Measurements from ENCODE around the gene NEURL3.
"Not testable (repeated sequence)": the region's sequence is repeated elsewhere in the genome, so short reads cannot be mapped to it uniquely, and the experiment has no call there.

Gene NEURL3, protein sequence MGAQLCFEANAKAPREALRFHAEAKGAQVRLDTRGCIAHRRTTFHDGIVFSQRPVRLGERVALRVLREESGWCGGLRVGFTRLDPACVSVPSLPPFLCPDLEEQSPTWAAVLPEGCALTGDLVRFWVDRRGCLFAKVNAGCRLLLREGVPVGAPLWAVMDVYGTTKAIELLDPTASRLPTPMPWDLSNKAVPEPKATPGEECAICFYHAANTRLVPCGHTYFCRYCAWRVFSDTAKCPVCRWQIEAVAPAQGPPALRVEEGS

GRCh38 chr2:96505231-96505889, at the start of gene NEURL3:
TSS of gene NEURL3 (minus strand) at chr2:96505357. CDS start at chr2:96505286, 71 bp downstream.
- no peak for DNase-seq

DNA sequence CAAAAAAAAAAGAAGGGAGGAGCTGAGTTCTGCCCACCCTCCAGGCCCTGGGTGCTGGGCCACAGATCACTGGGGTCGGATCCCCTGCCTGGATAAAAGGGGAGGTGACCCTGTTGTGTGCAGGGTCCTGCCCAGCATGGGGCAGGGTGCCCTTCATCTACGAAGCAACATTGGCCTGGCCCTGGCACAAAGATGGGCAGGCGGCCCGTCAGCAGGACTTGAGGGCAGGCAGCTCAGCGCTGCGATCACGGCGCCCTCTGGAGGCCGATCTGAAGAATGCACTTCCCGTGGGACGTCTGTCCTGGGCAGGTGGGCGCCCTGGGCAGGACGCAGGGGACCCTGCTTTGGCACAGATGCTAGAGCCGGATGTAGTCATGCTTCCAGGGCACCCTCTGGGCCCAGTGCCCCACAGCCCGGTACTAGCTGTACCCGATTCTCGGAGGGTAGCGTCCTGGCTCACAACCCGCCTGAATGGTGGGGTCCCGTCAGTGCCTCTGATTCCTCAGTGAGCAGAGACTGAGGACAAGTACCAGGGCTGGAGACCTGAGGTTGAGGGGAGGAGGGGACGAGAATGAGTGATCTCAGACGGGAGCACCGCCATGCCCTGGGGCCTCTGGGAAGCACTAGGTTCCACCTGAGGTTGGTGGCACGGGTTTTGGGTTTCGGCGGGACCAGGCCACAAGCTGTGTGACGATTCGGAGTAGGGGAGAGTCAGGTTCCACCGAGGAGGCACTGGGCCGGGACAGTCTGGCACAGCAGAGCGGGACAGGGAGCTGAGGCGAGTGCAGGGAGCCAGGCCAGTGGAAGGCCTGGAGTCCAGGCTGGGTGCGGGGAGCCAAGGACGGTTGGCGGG, 49.4 kb upstream of the NEURL3 start:
- DNase-seq, result peak; percentile 27

DNA sequence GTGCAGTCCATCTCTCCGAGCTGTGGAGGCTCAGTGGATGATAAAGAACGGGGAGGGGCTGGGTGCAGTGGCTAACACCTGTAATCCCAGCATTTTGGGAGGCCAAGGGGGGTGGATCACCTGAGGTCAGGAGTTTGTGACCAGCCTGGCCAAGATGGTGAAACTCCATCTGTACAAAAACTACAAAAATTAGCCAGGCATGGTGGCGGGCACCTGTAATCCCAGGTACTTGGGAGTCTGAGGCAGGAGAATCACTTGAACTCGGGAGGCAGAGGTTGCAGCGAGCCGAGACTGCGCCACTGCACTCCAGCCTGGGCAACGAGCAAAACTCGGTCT, 48.8 kb upstream of the NEURL3 start:
- DNase-seq, result not testable (repeated sequence)

DNA sequence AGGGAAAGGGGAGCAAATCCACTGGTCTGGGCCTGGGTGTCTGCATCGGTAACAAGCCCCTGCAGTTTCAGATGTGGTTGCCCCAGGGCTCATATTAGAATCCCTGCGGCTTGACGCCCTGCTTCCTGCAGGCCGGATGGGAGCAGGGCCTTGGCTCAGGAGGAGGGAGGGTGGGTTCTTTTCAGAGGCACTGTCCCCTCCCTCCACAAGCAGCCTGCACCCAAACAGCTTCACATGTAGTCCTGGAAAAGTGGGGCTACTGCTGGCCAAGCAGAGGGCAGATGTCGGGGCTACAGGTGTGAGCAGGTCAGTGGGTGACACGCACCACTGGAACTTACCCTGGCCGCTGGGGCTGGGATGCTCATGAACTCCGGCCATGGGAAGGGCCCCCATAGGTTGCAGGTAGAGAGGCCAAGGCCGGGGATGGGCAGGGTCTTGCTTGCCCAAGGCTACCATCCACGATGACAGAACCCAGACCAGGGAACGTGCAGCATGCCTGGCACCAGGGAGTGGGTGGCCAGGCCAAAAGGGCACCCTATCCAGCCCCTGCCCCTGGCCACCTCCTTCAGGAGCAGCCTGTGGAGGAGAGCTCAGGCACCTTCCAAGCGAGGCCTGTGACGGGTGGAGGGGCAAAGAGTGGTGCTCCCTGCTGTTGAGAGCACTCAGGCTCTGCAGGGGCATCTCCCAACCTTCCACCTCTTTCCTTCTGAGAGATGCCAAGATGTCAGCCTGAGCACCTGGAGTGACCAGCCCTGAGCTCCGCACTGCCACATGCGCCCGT, 48.2 kb upstream of the NEURL3 start:
- no peak for DNase-seq

DNA sequence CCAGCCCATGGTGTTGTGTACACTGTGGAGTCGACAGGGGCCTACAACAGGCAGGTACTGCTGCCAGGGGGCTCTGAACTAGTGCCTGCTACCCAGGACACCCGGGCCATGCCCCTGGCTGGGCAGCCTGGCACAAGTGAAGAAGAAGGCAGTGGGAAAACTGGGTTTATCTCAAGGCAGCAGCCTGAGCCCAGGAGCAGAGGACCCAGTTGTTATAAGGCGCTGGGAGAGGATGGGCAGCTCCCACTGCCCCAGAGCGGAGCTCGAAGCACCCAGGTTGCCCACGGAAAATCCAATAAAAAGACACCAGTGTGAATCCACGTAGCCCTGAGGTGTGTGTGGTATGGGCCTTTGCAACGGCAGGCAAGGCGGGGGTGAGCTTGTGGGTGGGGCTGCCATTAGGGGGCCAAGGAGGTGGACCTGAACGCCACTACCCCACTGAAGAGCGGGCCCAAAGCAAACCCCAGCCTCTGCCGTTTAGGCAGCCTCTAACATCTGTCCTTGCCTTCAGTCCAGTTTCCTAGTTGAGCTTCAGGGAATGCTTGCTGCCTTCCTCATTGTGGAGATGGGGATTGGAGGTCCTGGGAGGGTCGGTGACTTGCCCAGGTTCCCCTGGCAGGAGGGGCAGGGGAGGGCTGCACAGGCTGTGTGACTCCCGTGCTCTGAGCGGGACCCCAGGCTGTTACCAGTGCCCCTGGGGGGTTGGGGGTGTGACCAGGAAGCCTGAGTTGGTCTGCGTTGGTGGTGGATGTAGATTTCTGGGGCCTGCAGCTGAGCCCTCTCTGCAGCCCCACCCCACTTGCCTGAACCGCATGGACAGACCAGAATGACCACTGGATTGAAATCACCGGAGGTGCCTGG, 47.4 kb upstream of the NEURL3 start:
- no peak for DNase-seq

DNA sequence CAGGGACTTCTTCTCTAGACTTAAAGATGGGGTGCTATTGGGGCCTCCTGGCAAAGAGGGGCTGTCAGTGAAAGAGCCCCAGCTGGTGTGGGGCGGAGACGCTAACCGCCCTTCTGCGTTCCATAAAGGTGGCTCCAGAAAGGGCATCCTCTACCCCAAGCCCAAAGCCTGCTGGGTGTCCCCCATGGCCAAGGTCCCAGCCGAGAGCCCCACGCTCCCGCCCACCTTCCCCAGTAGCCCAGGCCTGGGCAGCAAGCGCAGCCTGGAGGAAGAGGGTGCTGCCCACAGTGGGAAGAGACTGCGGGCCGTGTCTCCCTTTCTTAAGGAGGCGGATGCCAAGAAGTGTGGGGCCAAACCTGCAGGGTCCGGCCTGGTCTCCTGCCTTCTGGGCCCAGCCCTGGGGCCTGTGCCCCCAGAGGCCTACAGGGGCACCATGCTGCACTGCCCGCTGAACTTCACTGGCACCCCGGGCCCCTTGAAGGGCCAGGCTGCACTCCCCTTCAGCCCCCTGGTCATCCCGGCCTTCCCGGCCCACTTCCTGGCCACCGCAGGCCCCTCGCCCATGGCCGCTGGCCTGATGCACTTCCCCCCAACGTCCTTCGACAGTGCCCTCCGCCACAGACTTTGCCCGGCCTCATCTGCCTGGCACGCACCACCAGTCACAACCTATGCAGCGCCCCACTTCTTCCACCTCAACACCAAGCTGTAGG, 46.6 kb upstream of the NEURL3 start:
- no peak for DNase-seq

GRCh38 chr2:96550787-96551604, 45.8 kb upstream of the NEURL3 start:
- no peak for DNase-seq

GRCh38 chr2:96549967-96550786, 45.0 kb upstream of the NEURL3 start:
- DNase-seq, result no peak

DNA sequence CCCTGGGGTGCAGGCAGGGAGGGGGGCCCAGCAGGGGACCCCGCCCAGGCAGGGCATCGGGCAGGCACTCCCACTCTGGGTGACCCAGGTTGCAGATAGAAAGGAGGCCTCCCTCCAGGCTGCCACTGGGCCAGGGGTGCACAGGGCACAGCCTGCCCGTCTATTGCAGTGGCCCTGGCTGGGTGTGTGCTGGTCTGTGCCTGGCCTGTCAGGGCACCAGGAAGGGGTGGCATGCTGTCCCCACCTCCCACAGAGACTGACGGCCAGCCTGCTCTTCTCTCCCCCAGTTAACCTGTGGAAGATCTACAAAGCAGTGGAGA, 44.3 kb upstream of the NEURL3 start:
- DNase-seq, result no peak

DNA sequence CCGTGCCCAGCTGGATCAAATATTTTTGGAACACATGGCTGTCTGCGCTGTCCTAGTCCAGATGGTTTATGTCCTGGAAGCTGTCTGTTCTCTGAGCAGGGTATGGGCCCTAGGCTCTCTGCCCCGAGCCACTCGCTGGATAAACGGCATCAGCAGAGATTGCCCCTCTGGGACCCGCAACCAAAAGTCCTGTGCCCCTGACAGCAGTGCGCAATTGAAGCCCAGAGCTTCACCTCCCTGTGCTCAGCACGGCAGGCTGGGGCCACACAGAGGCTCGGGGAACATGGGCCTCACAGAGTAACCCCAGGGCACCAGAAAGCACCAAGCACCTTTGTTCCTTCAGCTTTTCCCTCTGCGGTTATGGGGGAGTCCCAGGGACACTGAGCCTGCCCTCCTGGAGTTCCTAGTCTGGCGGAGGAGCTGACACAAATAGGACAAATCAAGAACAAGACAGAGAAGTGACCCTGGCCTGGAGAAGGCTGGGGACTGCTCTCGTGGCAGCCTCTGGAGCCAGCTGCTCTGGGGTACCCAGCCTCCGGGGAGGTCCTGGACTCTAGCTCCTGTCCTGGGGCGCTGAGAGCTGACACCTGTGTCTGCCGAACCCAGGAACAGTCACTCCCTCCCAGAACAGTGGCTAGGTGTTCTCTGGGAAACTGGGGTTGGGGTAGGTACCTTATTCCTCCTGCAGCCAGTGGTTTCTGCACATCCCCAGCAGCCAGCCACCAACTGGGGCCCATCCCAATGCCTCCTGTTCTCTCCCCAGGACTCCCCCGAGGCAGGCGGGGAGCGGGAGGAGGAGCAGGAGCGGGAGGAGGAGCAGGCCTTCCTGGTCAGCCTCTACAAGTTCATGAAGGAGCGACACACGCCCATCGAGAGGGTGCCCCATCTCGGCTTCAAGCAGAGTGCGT, 43.7 kb upstream of the NEURL3 start:
- no peak for DNase-seq

- DNase-seq, result no peak
These were observed 42.6 kb upstream of the NEURL3 start for GRCh38 chr2:96547731-96548171.

DNA sequence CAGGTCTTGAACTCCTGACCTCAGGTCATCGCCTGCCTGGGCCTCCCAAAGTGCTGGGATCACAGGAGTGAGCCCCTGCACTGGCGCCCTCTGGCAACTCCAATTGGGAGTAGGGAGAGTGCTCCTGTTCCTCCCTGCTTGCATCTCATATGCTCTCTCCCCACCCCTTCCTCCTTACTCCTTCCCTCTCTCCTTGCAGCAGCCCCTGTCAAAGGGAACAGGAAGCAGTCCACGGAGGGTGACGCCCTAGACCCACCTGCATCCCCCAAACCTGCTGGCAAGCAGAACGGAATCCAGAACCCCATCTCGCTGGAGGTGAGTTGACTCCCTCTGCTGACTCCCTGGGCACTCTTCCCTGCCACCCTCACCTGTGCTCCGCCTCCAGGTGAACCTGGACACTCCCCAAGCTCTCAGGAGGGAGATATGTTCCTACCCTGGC, 42.1 kb upstream of the NEURL3 start:
- DNase-seq, result no peak

DNA sequence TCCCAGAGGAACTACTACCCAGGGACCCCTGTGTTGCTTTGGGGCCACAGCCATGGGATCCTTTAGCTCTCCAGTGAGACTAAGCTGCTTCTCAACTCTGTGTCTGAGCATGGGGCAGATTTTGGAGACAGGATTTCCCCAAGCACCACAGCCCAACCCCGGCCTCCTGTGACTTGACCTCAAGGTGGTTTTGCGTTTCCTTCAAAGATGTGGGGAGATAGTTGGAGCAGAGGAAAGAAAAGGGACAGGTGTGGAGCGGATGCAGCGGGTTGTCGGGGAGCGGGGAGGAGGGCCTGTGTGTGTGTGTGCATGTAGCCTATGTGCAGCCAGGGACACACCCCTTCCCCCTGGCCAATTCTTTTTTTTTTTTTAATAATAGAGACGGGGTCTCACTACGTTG, 41.6 kb upstream of the NEURL3 start:
- DNase-seq, result no peak

- DNase-seq, result no peak
These were observed 41.2 kb upstream of the NEURL3 start for GRCh38 chr2:96546321-96546720.

- DNase-seq, result no peak
These were observed 37.3 kb upstream of the NEURL3 start for GRCh38 chr2:96542357-96542977.

GRCh38 chr2:96541398-96542152, 36.4 kb upstream of the NEURL3 start:
- DNase-seq, result no peak

DNA sequence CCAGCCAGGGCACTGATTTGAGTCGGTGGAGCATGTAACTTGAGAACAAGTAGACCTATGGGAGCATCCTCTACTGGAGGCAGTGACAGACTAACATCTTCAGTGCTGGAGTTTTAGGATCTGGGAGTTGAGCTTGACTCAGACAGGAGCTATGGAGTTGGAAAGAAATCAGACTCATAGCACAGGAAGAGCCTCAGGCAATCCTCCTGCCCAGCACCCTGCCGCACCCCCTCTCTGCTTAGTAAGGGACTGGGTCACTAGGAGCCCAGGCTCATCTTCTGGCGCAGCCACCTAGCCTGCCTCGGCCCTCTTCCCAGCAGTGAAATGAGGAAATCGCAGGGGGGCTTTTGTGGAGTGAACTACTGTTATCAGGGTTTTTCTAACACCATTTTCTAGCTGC, 35.0 kb upstream of the NEURL3 start:
- DNase-seq, result no peak
